Measurements from ENCODE around the gene SLC2A5.
A peak's percentile ranks its signal among the peaks of the same experiment; 100 is the strongest.

SLC2A5 gene

GRCh38 chr1:9069326-9070100 is at the start of gene SLC2A5:
TSS of gene SLC2A5 (minus strand) at chr1:9069635. CDS start at chr1:9069536, 99 bp downstream.
- Mint-ChIP-seq H3K4me3 (no peak within 1 kb of the TSS), H3K27me3 (ENCODE audit: low read depth) (peaks cover 22% of the 10 kb centered on the region), H3K36me3 (ENCODE audit: low read depth) (no peaks in the 10 kb centered on the region), H3K9me3 (no peaks in the 10 kb centered on the region), H3K4me1 (ENCODE audit: low read depth) (peaks cover 16% of the 10 kb centered on the region), H3K27ac (no peak within 1 kb of the TSS)
- no peak for DNase-seq (ENCODE audit: low spot score)

- Mint-ChIP-seq H3K36me3 (ENCODE audit: low read depth) (no peaks in the 10 kb centered on the region), H3K9me3 (no peaks in the 10 kb centered on the region), H3K4me1 (ENCODE audit: low read depth) (peaks cover 11% of the 10 kb centered on the region), H3K4me3 (no peak overlapping the region), H3K27me3 (ENCODE audit: low read depth) (no peaks in the 10 kb centered on the region), H3K27ac (no peak overlapping the region)
- no peak for DNase-seq (ENCODE audit: low spot score)
Observed at GRCh38 chr1:9118186-9118585, 48.8 kb upstream of the SLC2A5 start.

- Mint-ChIP-seq H3K9me3 (no peaks in the 10 kb centered on the region), H3K36me3 (ENCODE audit: low read depth) (no peaks in the 10 kb centered on the region), H3K27me3 (ENCODE audit: low read depth) (no peaks in the 10 kb centered on the region), H3K4me1 (ENCODE audit: low read depth) (peaks cover 8% of the 10 kb centered on the region), H3K4me3 (no peak overlapping the region), H3K27ac (no peak overlapping the region)
- DNase-seq (ENCODE audit: low spot score): no peak
Observed at GRCh38 chr1:9115351-9116205, 46.1 kb upstream of the SLC2A5 start.

- no peaks in the 10 kb centered on the region for H3K36me3 Mint-ChIP-seq (ENCODE audit: low read depth)
- no peak overlapping the region for H3K27ac Mint-ChIP-seq
- no peak for DNase-seq (ENCODE audit: low spot score)
- H3K27me3 Mint-ChIP-seq (ENCODE audit: low read depth): no peaks in the 10 kb centered on the region
- no peak overlapping the region for H3K4me3 Mint-ChIP-seq
- peaks cover 8% of the 10 kb centered on the region for H3K4me1 Mint-ChIP-seq (ENCODE audit: low read depth)
- H3K9me3 Mint-ChIP-seq: no peaks in the 10 kb centered on the region
Observed at GRCh38 chr1:9112961-9113880, 43.8 kb upstream of the SLC2A5 start.

GRCh38 chr1:9111957-9112356 is 42.5 kb upstream of the SLC2A5 start:
- Mint-ChIP-seq H3K36me3 (ENCODE audit: low read depth) (no peaks in the 10 kb centered on the region), H3K27me3 (ENCODE audit: low read depth) (no peaks in the 10 kb centered on the region), H3K9me3 (no peaks in the 10 kb centered on the region), H3K27ac (no peak overlapping the region), H3K4me1 (ENCODE audit: low read depth) (peaks cover 8% of the 10 kb centered on the region), H3K4me3 (no peak overlapping the region)
- no peak for DNase-seq (ENCODE audit: low spot score)

- H3K4me3 Mint-ChIP-seq: no peak overlapping the region
- peaks cover 8% of the 10 kb centered on the region for H3K4me1 Mint-ChIP-seq (ENCODE audit: low read depth)
- no peaks in the 10 kb centered on the region for H3K27me3 Mint-ChIP-seq (ENCODE audit: low read depth)
- H3K36me3 Mint-ChIP-seq (ENCODE audit: low read depth): no peaks in the 10 kb centered on the region
- H3K27ac Mint-ChIP-seq: no peak overlapping the region
- no peak for DNase-seq (ENCODE audit: low spot score)
- no peaks in the 10 kb centered on the region for H3K9me3 Mint-ChIP-seq
Observed at GRCh38 chr1:9111357-9111691, 41.9 kb upstream of the SLC2A5 start.

- Mint-ChIP-seq H3K27me3 (ENCODE audit: low read depth) (no peaks in the 10 kb centered on the region), H3K9me3 (no peaks in the 10 kb centered on the region), H3K4me3 (no peak overlapping the region), H3K27ac (no peak overlapping the region), H3K36me3 (ENCODE audit: low read depth) (no peaks in the 10 kb centered on the region), H3K4me1 (ENCODE audit: low read depth) (peaks cover 8% of the 10 kb centered on the region)
- DNase-seq (ENCODE audit: low spot score): peak; percentile 74
Observed at GRCh38 chr1:9110669-9111356, 41.4 kb upstream of the SLC2A5 start.

- Mint-ChIP-seq H3K27ac (no peak overlapping the region), H3K4me3 (no peak overlapping the region), H3K4me1 (ENCODE audit: low read depth) (peaks cover 8% of the 10 kb centered on the region), H3K27me3 (ENCODE audit: low read depth) (no peaks in the 10 kb centered on the region), H3K36me3 (ENCODE audit: low read depth) (no peaks in the 10 kb centered on the region), H3K9me3 (no peaks in the 10 kb centered on the region)
- no peak for DNase-seq (ENCODE audit: low spot score)
Observed at GRCh38 chr1:9108056-9108665, 38.7 kb upstream of the SLC2A5 start.

GRCh38 chr1:9107136-9107535 is 37.7 kb upstream of the SLC2A5 start:
- H3K27ac Mint-ChIP-seq: no peak overlapping the region
- H3K27me3 Mint-ChIP-seq (ENCODE audit: low read depth): no peaks in the 10 kb centered on the region
- DNase-seq (ENCODE audit: low spot score): no peak
- H3K36me3 Mint-ChIP-seq (ENCODE audit: low read depth): no peaks in the 10 kb centered on the region
- H3K4me1 Mint-ChIP-seq (ENCODE audit: low read depth): peaks cover 8% of the 10 kb centered on the region
- no peak overlapping the region for H3K4me3 Mint-ChIP-seq
- H3K9me3 Mint-ChIP-seq: no peaks in the 10 kb centered on the region

GRCh38 chr1:9106286-9106685 is 36.9 kb upstream of the SLC2A5 start:
- no peaks in the 10 kb centered on the region for H3K4me1 Mint-ChIP-seq (ENCODE audit: low read depth)
- no peaks in the 10 kb centered on the region for H3K27me3 Mint-ChIP-seq (ENCODE audit: low read depth)
- H3K36me3 Mint-ChIP-seq (ENCODE audit: low read depth): no peaks in the 10 kb centered on the region
- DNase-seq (ENCODE audit: low spot score): no peak
- no peak overlapping the region for H3K4me3 Mint-ChIP-seq
- no peak overlapping the region for H3K27ac Mint-ChIP-seq
- H3K9me3 Mint-ChIP-seq: no peaks in the 10 kb centered on the region

GRCh38 chr1:9105336-9105867 is 36.0 kb upstream of the SLC2A5 start:
- Mint-ChIP-seq H3K4me3 (no peak overlapping the region), H3K4me1 (ENCODE audit: low read depth) (no peaks in the 10 kb centered on the region), H3K27me3 (ENCODE audit: low read depth) (no peaks in the 10 kb centered on the region), H3K36me3 (ENCODE audit: low read depth) (no peaks in the 10 kb centered on the region), H3K27ac (no peak overlapping the region), H3K9me3 (no peaks in the 10 kb centered on the region)
- DNase-seq (ENCODE audit: low spot score): no peak

- no peak for DNase-seq (ENCODE audit: low spot score)
- Mint-ChIP-seq H3K4me1 (ENCODE audit: low read depth) (no peaks in the 10 kb centered on the region), H3K36me3 (ENCODE audit: low read depth) (no peaks in the 10 kb centered on the region), H3K4me3 (no peak overlapping the region), H3K27ac (no peak overlapping the region), H3K27me3 (ENCODE audit: low read depth) (no peaks in the 10 kb centered on the region), H3K9me3 (no peaks in the 10 kb centered on the region)
Observed at GRCh38 chr1:9101510-9102146, 32.2 kb upstream of the SLC2A5 start.

Data from T-helper 2 cell treated with Interferon-gamma antibody and Interleukin-4, amounts not matched to agents 5 μg/mL and 100 μg/mL, for 36 hours (primary cell).